GM18511 (cell line): ENCODE data around the gene MLYCD.

ENCODE experiments used
- ATAC-seq: cut with Tn5 transposase; IDR thresholded peaks from one replicate; pipeline ENCODE4 v1.9.1; 2021; ENCODE audit warnings: mild to moderate bottlenecking, moderate library complexity; ENCODE audit not compliant: unreplicated experiment

Gene MLYCD

GRCh38 chr16:83967838-83968305, 69.0 kb downstream of the MLYCD start, which contains the start of gene NECAB2:
Gene NECAB2 (plus strand): TSS chr16:83968244. CDS start chr16:83968649, 405 bp downstream.
- no peak for ATAC-seq

GRCh38 chr16:83968306-83968851, 69.5 kb downstream of the MLYCD start:
- no peak for ATAC-seq

GRCh38 chr16:83968891-83969649, 70.2 kb downstream of the MLYCD start:
- ATAC-seq: no peak

GRCh38 chr16:83969771-83970429, 71.0 kb downstream of the MLYCD start:
- ATAC-seq: no peak

- no peak for ATAC-seq
Observed at GRCh38 chr16:83970430-83970815, 71.5 kb downstream of the MLYCD start.

- ATAC-seq: no peak
Observed at GRCh38 chr16:83971165-83972130, 72.5 kb downstream of the MLYCD start.

- ATAC-seq: no peak
Observed at GRCh38 chr16:83972256-83973008, 73.5 kb downstream of the MLYCD start.

- no peak for ATAC-seq
Observed at GRCh38 chr16:83973077-83973476, 74.2 kb downstream of the MLYCD start.

GRCh38 chr16:83973581-83974385, 74.9 kb downstream of the MLYCD start:
- ATAC-seq: no peak

GRCh38 chr16:83974475-83974874, 75.6 kb downstream of the MLYCD start:
- no peak for ATAC-seq

- ATAC-seq: no peak
Observed at GRCh38 chr16:83975590-83976260, 76.8 kb downstream of the MLYCD start.
